ENCODE results near the gene PRTG. TPM values are rescaled to one million over a fixed set of nuclear protein-coding genes. Genes with fewer than 3 reads are reported as not detected.

The PRTG gene
- total and polyA plus RNA-seq, 9 of the 15 experiments (the other 6 are each of a cell fraction or from before 2014, with no cell fraction given) = under 0.01 to 0.14 (median 0.06) TPM; not detected in 1

DNA sequence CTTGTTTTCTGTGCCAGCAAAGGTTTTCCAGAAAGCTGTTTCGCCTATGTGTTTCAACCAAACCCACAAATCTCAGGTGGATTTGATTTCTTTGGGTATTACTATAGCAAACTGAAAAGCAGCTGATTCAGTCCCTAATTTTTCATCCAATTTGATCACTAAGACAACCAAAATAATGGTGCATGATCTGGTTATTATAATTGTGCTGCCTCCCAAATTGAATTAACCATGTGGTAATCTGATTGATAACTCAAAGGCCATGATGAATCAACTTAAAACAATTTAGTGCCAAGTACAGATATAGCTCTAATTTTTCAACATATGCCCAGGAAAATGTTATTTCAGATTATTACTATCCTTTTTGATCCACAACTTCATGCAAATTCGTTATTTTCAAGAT is 30.6 kb downstream of the PRTG start:
- WGBS (ENCODE audit: insufficient coverage, low coverage, missing lambda C conversion rate) = 0% methylated on average over 2 of the region's 2 CpGs
- H3K9me1 ChIP-seq (ENCODE audit: control insufficient read depth, insufficient read depth, low read length) = no peaks in the 10 kb centered on the region
- in situ Hi-C loops (cut with MboI) = no loop called here
- no peak overlapping the region for H3K27ac ChIP-seq (ENCODE audit: extremely low read depth, low read depth, low read length)
- no peaks in the 10 kb centered on the region for H3K4me1 ChIP-seq (replicated peaks in 1 of 2; ENCODE audit: control insufficient read depth in 2 of 2, insufficient read depth in 2 of 2, low read length in 2 of 2)
- H3K36me3 ChIP-seq (ENCODE audit: control insufficient read depth, insufficient read depth, low read length) = no peaks in the 10 kb centered on the region
- ATAC-seq = no peak
- H3K9ac ChIP-seq (ENCODE audit: insufficient read depth in 1 of 2, low read depth in 2 of 2, low read length in 2 of 2) = no peak overlapping the region
- no peak for FAIRE-seq
- intact Hi-C loops (cut with micrococcal nuclease) = no loop called here
- H3K4me3 ChIP-seq = no peak overlapping the region
- no peaks in the 10 kb centered on the region for H3K79me2 ChIP-seq (ENCODE audit: control insufficient read depth, insufficient read depth, low read length)
- BruUV-seq (replicated peaks) = no TSS peak
- POLR2A ChIA-PET = interaction anchor here (1.0 kb wide), 1 partner anchor 9 kb away, joined by 3 read pairs; no protein-coding TSS in a partner anchor
- no peak overlapping the region for H2AFZ ChIP-seq (ENCODE audit: low read depth, low read length)
- TF ChIP-seq, protein P1, sequence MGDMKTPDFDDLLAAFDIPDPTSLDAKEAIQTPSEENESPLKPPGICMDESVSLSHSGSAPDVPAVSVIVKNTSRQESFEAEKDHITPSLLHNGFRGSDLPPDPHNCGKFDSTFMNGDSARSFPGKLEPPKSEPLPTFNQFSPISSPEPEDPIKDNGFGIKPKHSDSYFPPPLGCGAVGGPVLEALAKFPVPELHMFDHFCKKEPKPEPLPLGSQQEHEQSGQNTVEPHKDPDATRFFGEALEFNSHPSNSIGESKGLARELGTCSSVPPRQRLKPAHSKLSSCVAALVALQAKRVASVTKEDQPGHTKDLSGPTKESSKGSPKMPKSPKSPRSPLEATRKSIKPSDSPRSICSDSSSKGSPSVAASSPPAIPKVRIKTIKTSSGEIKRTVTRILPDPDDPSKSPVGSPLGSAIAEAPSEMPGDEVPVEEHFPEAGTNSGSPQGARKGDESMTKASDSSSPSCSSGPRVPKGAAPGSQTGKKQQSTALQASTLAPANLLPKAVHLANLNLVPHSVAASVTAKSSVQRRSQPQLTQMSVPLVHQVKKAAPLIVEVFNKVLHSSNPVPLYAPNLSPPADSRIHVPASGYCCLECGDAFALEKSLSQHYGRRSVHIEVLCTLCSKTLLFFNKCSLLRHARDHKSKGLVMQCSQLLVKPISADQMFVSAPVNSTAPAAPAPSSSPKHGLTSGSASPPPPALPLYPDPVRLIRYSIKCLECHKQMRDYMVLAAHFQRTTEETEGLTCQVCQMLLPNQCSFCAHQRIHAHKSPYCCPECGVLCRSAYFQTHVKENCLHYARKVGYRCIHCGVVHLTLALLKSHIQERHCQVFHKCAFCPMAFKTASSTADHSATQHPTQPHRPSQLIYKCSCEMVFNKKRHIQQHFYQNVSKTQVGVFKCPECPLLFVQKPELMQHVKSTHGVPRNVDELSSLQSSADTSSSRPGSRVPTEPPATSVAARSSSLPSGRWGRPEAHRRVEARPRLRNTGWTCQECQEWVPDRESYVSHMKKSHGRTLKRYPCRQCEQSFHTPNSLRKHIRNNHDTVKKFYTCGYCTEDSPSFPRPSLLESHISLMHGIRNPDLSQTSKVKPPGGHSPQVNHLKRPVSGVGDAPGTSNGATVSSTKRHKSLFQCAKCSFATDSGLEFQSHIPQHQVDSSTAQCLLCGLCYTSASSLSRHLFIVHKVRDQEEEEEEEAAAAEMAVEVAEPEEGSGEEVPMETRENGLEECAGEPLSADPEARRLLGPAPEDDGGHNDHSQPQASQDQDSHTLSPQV (IDR thresholded peaks at IDR 0.05) = no peak
- no peak for TF ChIP-seq RAD51 (IDR thresholded peaks at IDR 0.05; ENCODE audit: borderline replicate concordance, low read depth)
- TF ChIP-seq, protein P2, sequence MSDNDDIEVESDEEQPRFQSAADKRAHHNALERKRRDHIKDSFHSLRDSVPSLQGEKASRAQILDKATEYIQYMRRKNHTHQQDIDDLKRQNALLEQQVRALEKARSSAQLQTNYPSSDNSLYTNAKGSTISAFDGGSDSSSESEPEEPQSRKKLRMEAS (CRISPR knock-in tag; IDR thresholded peaks at IDR 0.05) = no peak
- TF ChIP-seq, protein P3, sequence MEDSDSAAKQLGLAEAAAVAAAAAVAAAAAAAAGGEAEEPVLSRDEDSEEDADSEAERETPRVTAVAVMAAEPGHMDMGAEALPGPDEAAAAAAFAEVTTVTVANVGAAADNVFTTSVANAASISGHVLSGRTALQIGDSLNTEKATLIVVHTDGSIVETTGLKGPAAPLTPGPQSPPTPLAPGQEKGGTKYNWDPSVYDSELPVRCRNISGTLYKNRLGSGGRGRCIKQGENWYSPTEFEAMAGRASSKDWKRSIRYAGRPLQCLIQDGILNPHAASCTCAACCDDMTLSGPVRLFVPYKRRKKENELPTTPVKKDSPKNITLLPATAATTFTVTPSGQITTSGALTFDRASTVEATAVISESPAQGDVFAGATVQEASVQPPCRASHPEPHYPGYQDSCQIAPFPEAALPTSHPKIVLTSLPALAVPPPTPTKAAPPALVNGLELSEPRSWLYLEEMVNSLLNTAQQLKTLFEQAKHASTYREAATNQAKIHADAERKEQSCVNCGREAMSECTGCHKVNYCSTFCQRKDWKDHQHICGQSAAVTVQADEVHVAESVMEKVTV (CRISPR knock-in tag; IDR thresholded peaks at IDR 0.05) = no peak
- no peak for TF ChIP-seq SIN3A (IDR thresholded peaks at IDR 0.05; ENCODE audit: borderline replicate concordance in 2 of 2, control insufficient read depth in 1 of 2, low read depth in 2 of 2, low read length in 2 of 2)
- TF ChIP-seq ZBTB8A (IDR thresholded peaks at IDR 0.05; ENCODE audit: partially characterized antibody) = no peak
- no peak for TF ChIP-seq MIER1 (IDR thresholded peaks at IDR 0.05; ENCODE audit: low read depth)
- no peak for TF ChIP-seq ZNF644 (tag; IDR thresholded peaks at IDR 0.05; ENCODE audit: low read depth)
- CTCF ChIA-PET (ENCODE audit: low intra/inter-chr PET ratio) = no interaction called here
- H3K4me2 ChIP-seq (ENCODE audit: insufficient read depth, low read length) = no peak overlapping the region
- no peaks in the 10 kb centered on the region for H4K20me1 ChIP-seq (replicated peaks; ENCODE audit: control insufficient read depth, insufficient read depth, low read length)
- H3K9me3 ChIP-seq (replicated peaks; ENCODE audit: control insufficient read depth, insufficient read depth, low read depth, low read length) = no peaks in the 10 kb centered on the region
- no peak for DNase-seq (ENCODE audit: extremely low read depth in 1 of 4, low spot score in 3 of 4)
- no peaks in the 10 kb centered on the region for H3K27me3 ChIP-seq (ENCODE audit: control insufficient read depth in 2 of 2, insufficient read depth in 2 of 2, low read length in 2 of 2)

Data from K562 (cell line).